GM12878 (cell line): Measurements from ENCODE around the gene PACS1. TPM values are rescaled to one million over a fixed set of nuclear protein-coding genes. Genes with fewer than 3 reads are reported as not detected.

Experiments
- ATAC-seq: fragments of 200-7000 bp; cut with Tn5 transposase; 3 replicates; pipeline ENCODE4 v1.9.1; 2020; ENCODE audit warnings: mild to moderate bottlenecking, moderate library complexity
- BruUV-seq: library from RNA; stranded (reverse); fragments of 400-500 nt; replicated peaks from 2 replicates; lab custom pipeline; 2021; lab: Mats Ljungman, UMichigan
- CTCF ChIA-PET: fragments of 300-600 bp; sonication (Branson Sonifier 250); formaldehyde crosslinking; extraction: SDS; loops from one replicate; lab custom pipeline; 2021; ENCODE audit warnings: inconsistent platforms; lab: Yijun Ruan, JAX
- POLR2A ChIA-PET: fragments of 350-600 bp; formaldehyde crosslinking; extraction: SDS; loops from one replicate; lab custom pipeline; 2021; ENCODE audit warnings: inconsistent platforms; lab: Charles Lee
- RAD21 ChIA-PET: fragments of 300-600 bp; sonication (Branson Sonifier 250); formaldehyde crosslinking; loops from one replicate; lab custom pipeline; 2023; ENCODE audit warnings: antibody characterized with exemption; ENCODE audit not compliant: unreplicated experiment; lab: Charles Lee
- SMC1A ChIA-PET: fragments of 300-600 bp; sonication (Branson Sonifier 250); formaldehyde crosslinking; loops from one replicate; lab custom pipeline; 2023; ENCODE audit not compliant: unreplicated experiment, uncharacterized antibody; lab: Charles Lee
- DNase-seq: peaks from one replicate; pipeline ENCODE4 v3.0.0-alpha.2; 2011; ENCODE audit warnings: low read depth, low spot score
- FAIRE-seq: peaks from 3 replicates; lab custom pipeline; 2011; peaks lifted over from hg19 to GRCh38; lab: Jason Lieb, UNC
- H2AFZ ChIP-seq: 2 replicates; pipeline ENCODE4 v1.6.0; 2011; ENCODE audit warnings: low read depth, low read length, control low read depth; ENCODE audit not compliant: control insufficient read depth
- H3K27ac ChIP-seq: 2 replicates; pipeline ENCODE4 v1.5.1; 2011; ENCODE audit warnings: control low read depth; ENCODE audit not compliant: control insufficient read depth, insufficient read depth
- H3K27me3 ChIP-seq, 2 experiments: replicated peaks in 1 of 2; 2 replicates each; pipeline versions ENCODE4 v1.6.0 to v1.6.1; 2011; ENCODE audit warnings: low read length in 1 of 2; ENCODE audit not compliant: control insufficient read depth in 2 of 2, insufficient read depth in 2 of 2
- H3K36me3 ChIP-seq, 2 experiments: 2 replicates each; pipeline ENCODE4 v1.5.1; 2011; ENCODE audit warnings: low read length in 1 of 2; ENCODE audit not compliant: control insufficient read depth in 2 of 2, insufficient read depth in 2 of 2
- H3K4me1 ChIP-seq: 2 replicates; pipeline ENCODE4 v1.6.1; 2011; ENCODE audit warnings: mild to moderate bottlenecking, low read length, moderate library complexity, mixed read lengths; ENCODE audit not compliant: control insufficient read depth, insufficient read depth
- H3K4me2 ChIP-seq: 2 replicates; pipeline ENCODE4 v1.6.0; 2011; ENCODE audit warnings: control low read depth; ENCODE audit not compliant: control insufficient read depth, insufficient read depth
- H3K4me3 ChIP-seq: fragments of 200-600 bp; sonication (generic); 2 replicates; pipeline ENCODE4 v1.5.1; 2016
- H3K79me2 ChIP-seq: 2 replicates; pipeline ENCODE4 v1.6.0; 2011; ENCODE audit warnings: low read length; ENCODE audit not compliant: control insufficient read depth, insufficient read depth
- H3K9ac ChIP-seq: 2 replicates; pipeline ENCODE4 v1.8.0; 2011; ENCODE audit warnings: low read length, control low read depth, mixed read lengths; ENCODE audit not compliant: control insufficient read depth, insufficient read depth
- H3K9me3 ChIP-seq: replicated peaks from 3 replicates; pipeline ENCODE4 v1.5.1; 2011; ENCODE audit warnings: mild to moderate bottlenecking, low read length; ENCODE audit not compliant: control insufficient read depth, insufficient read depth
- H4K20me1 ChIP-seq: 2 replicates; pipeline ENCODE4 v1.6.0; 2011; ENCODE audit not compliant: control insufficient read depth, insufficient read depth
- ASH2L ChIP-seq: fragments of 300-600, 200-600 bp; sonication (generic); IDR thresholded peaks from 2 replicates; pipeline ENCODE4 v1.6.1; 2017; ENCODE audit warnings: low read depth, mild to moderate bottlenecking, borderline replicate concordance
- BCL3 ChIP-seq: IDR thresholded peaks from 2 replicates; pipeline ENCODE4 v1.6.1; 2011; ENCODE audit warnings: borderline replicate concordance, low read depth, mild to moderate bottlenecking, moderate library complexity, low read length; ENCODE audit not compliant: insufficient read depth, poor library complexity, severe bottlenecking
- BMI1 ChIP-seq: fragments of 450-650 bp; IDR thresholded peaks from 2 replicates; pipeline ENCODE4 v1.6.1; 2016; ENCODE audit warnings: mild to moderate bottlenecking, moderate library complexity, borderline replicate concordance
- CREM ChIP-seq: IDR thresholded peaks from 2 replicates; pipeline ENCODE4 v1.6.1; 2014; ENCODE audit warnings: antibody characterized with exemption, low read depth
- CUX1 ChIP-seq: IDR thresholded peaks from 2 replicates; pipeline ENCODE4 v1.6.1; 2012; ENCODE audit warnings: improper control_type of control experiment, low read depth, low read length; ENCODE audit not compliant: insufficient replicate concordance
- FOS ChIP-seq: IDR thresholded peaks from 3 replicates; pipeline ENCODE4 v1.6.1; 2011; ENCODE audit warnings: borderline replicate concordance; ENCODE audit not compliant: insufficient read length; ENCODE audit errors: extremely low read depth
- HSF1 ChIP-seq: fragments of 150-350 bp; IDR thresholded peaks from 2 replicates; pipeline ENCODE4 v1.6.1; 2014; ENCODE audit warnings: mild to moderate bottlenecking, low read depth, low read length
- IRF5 ChIP-seq: fragments of 450-650 bp; IDR thresholded peaks from 2 replicates; pipeline ENCODE4 v1.6.1; 2017; ENCODE audit warnings: borderline replicate concordance
- JUND ChIP-seq: IDR thresholded peaks from 2 replicates; pipeline ENCODE4 v1.6.1; 2012; ENCODE audit warnings: low read depth, mild to moderate bottlenecking, low read length, improper control_type of control experiment, moderate library complexity
- KAT2A ChIP-seq: conservative IDR thresholded peaks from 2 replicates; pipeline ENCODE4 v1.6.1; 2011; ENCODE audit warnings: low read depth, low read length; ENCODE audit not compliant: control insufficient read depth
- MTA2 ChIP-seq: fragments of 450-650 bp; IDR thresholded peaks from 2 replicates; pipeline ENCODE4 v1.6.1; 2016; ENCODE audit warnings: low read depth, mild to moderate bottlenecking, moderate library complexity
- SPI1 ChIP-seq: IDR thresholded peaks from 2 replicates; pipeline ENCODE4 v1.6.1; 2011; ENCODE audit warnings: low read depth, mild to moderate bottlenecking, low read length, moderate library complexity, borderline replicate concordance; ENCODE audit not compliant: insufficient read depth
- STAT1 ChIP-seq: fragments of 450-650 bp; conservative IDR thresholded peaks from 2 replicates; pipeline ENCODE4 v1.6.1; 2014; ENCODE audit warnings: antibody characterized with exemption, mild to moderate bottlenecking
- WGBS: methylation state at CpG from one replicate; pipeline ENCODE4 v1.1.6; 2016; ENCODE audit warnings: low lambda C conversion rate; ENCODE audit not compliant: insufficient replicate concordance, insufficient coverage; ENCODE audit errors: missing lambda C conversion rate; 5-methylcytosine and 5-hydroxymethylcytosine counted together
- in situ Hi-C: fragments of 300-500 bp; cut with MboI; formaldehyde crosslinking; loops from 9 replicates; pipeline ENCODE4 v1.14.3; 2018; ENCODE audit warnings: mixed read lengths
- intact Hi-C: fragments of 100-400 bp; cut with micrococcal nuclease; formaldehyde crosslinking; loops from one replicate; pipeline ENCODE4 v1.14.2; 2022; ENCODE audit not compliant: unreplicated experiment
- polyA plus RNA-seq, 11 experiments: library from polyadenylated mRNA; depleted of rRNA in 4 of 11; unstranded in 6 of 11; stranded (reverse) in 5 of 11; fragments of >200 nt; fragmentation: Nextera tagmentation in 4 of 11; fragmentation: Illumina TruSeq in 1 of 11; extraction: Ambion mirVana in 4 of 11; extraction: Trizol in 1 of 11; gene quantifications; 1 replicate in 1 of 11; 2 replicates in 10 of 11; pipeline versions ENCODE4 v1.2.1 to v1.2.3, GENCODE V29; 2011 to 2016; ENCODE audit warnings: inconsistent platforms in 2 of 11, missing spikeins in 2 of 11, low read depth in 1 of 11
- total RNA-seq, 4 experiments: library from RNA; depleted of rRNA in 3 of 4; stranded (reverse); fragments of >200 nt in 3 of 4; fragmentation: Illumina TruSeq in 1 of 4; extraction: Trizol in 1 of 4; gene quantifications; 2 replicates each; pipeline versions ENCODE4 v1.2.1 to v1.2.3, GENCODE V29; 2013 to 2021

The PACS1 gene
- total and polyA plus RNA-seq, 10 of the 15 experiments (the other 5 are each of a cell fraction or from before 2014, with no cell fraction given) = 1.1 to 74.3 (median 17.9) TPM

GRCh38 chr11:66035653-66036333 lies 34.3 kb upstream of the PACS1 start:
- POLR2A ChIA-PET = no interaction called here
- CTCF ChIA-PET = interaction anchor here (1.0 to 3.1 kb wide), 3 partner anchors 9 to 13 kb away, joined by 3 to 25 read pairs (median 19); no protein-coding TSS in a partner anchor
- Histone ChIP-seq H3K4me2 (no peak overlapping the region), H3K36me3 (no peaks in the 10 kb centered on the region), H3K27ac (no peak overlapping the region), H3K79me2 (no peaks in the 10 kb centered on the region), H2AFZ (no peak overlapping the region), H3K9ac (no peak overlapping the region), H3K4me1 (no peaks in the 10 kb centered on the region), H3K27me3 (no peaks in the 10 kb centered on the region), H3K4me3 (no peak overlapping the region), H3K9me3 (no peaks in the 10 kb centered on the region; the same call in 2 of the 3 replicates), H4K20me1 (no peaks in the 10 kb centered on the region)
- in situ Hi-C loops = no loop called here
- RAD21 ChIA-PET = interaction anchor here (0.8 kb wide), 1 partner anchor 100 kb away, joined by 3 read pairs; no protein-coding TSS in a partner anchor
- no peak for ATAC-seq
- SMC1A ChIA-PET = interaction anchor here (1.2 to 1.7 kb wide), 2 partner anchors 9 to 27 kb away, joined by 3 to 4 read pairs; no protein-coding TSS in a partner anchor
- 42% methylated on average over 9 of the region's 9 CpGs for WGBS
- FAIRE-seq = no peak
- no peak for DNase-seq
- BruUV-seq = no TSS peak
- intact Hi-C loops = no loop called here
- TF ChIP-seq CUX1 (no peak), ASH2L (no peak), IRF5 (no peak), JUND (no peak), FOS (no peak), SPI1 (no peak), KAT2A (no peak), STAT1 (no peak), BCL3 (no peak), MTA2 (no peak), HSF1 (no peak), CREM (no peak), BMI1 (no peak)
